Adipose tissue (tissue), 3 donors: ENCODE data around the gene ESYT3. TPM values are rescaled to one million over a fixed set of nuclear protein-coding genes. Genes with fewer than 3 reads are reported as not detected.
"Not testable (repeated sequence)": the region's sequence is repeated elsewhere in the genome, so short reads cannot be mapped to it uniquely, and the experiment has no call there.

Experiments
- H3K27ac ChIP-seq: one replicate; pipeline ENCODE4 v1.5.1; 2013; ENCODE audit warnings: low read depth, low read length
- WGBS, 3 donors: extraction: QIAGEN DNeasy Blood & Tissue Kit; methylation state at CpG; one replicate each; pipeline ENCODE4 v1.1.7; 2013; 5-methylcytosine and 5-hydroxymethylcytosine counted together
- polyA plus RNA-seq, 3 donors: library from polyadenylated mRNA; stranded (reverse); fragments of 200-250 nt; gene quantifications; one replicate each; pipeline ENCODE4 v1.2.3, GENCODE V29; 2013
- donor health status: healthy with polysubstance abuse.
- donor health status: Bipolar disorder and iron deficiency.
- donor health status: healthy.

Gene ESYT3
- polyA plus RNA-seq, 3 donors, result 0.22 to 1.2 TPM; not detected in 1

- 86 to 97% (median 90%) methylated on average over 6 of the region's 6 CpGs for WGBS, 3 donors
- no peak overlapping the region for H3K27ac ChIP-seq
These were observed 35.5 kb downstream of the ESYT3 start for GRCh38 chr3:138469874-138470273.

GRCh38 chr3:138470687-138471086 lies 36.3 kb downstream of the ESYT3 start:
- 63 to 83% (median 68%) methylated on average over 3 of the region's 3 CpGs for WGBS, 3 donors
- H3K27ac ChIP-seq, result no peak overlapping the region

GRCh38 chr3:138471481-138471880 lies 37.1 kb downstream of the ESYT3 start:
- H3K27ac ChIP-seq, result no peak overlapping the region
- 74 to 97% (median 80%) methylated on average over 1 of the region's 1 CpG for WGBS, 3 donors

- WGBS, 3 donors, result 84 to 96% (median 87%) methylated on average over 8 of the region's 8 CpGs
These were observed 37.9 kb downstream of the ESYT3 start for GRCh38 chr3:138472141-138472825.

GRCh38 chr3:138473391-138473790 lies 39.0 kb downstream of the ESYT3 start:
- no peak overlapping the region for H3K27ac ChIP-seq
- WGBS, 3 donors, result 96 to 98% (median 97%) methylated on average over 8 of the region's 8 CpGs

More at GRCh38 chr3:138472141-138472825, 37.9 kb downstream of the ESYT3 start:
- H3K27ac ChIP-seq, result no peak overlapping the region

GRCh38 chr3:138474163-138474562 lies 39.7 kb downstream of the ESYT3 start:
- 53 to 73% (median 67%) methylated on average over 6 of the region's 6 CpGs for WGBS, 3 donors
- no peak overlapping the region for H3K27ac ChIP-seq

- H3K27ac ChIP-seq, result no peak overlapping the region
- 84 to 95% (median 89%) methylated on average over 2 of the region's 2 CpGs for WGBS, 3 donors
These were observed 42.1 kb downstream of the ESYT3 start for GRCh38 chr3:138476526-138476925.

GRCh38 chr3:138477120-138477519 lies 42.7 kb downstream of the ESYT3 start:
- H3K27ac ChIP-seq, result no peak overlapping the region

- H3K27ac ChIP-seq, result no peak overlapping the region
- 89 to 94% (median 94%) methylated on average over 3 of the region's 3 CpGs for WGBS, 3 donors
These were observed 43.4 kb downstream of the ESYT3 start for GRCh38 chr3:138477801-138478200.

GRCh38 chr3:138479438-138479863 lies 45.0 kb downstream of the ESYT3 start:
- WGBS, 3 donors, result 29 to 33% (median 32%) methylated on average over 4 of the region's 4 CpGs
- no peak overlapping the region for H3K27ac ChIP-seq

- 97 to 98% (median 97%) methylated on average over 14 to 17 of the region's 17 CpGs for WGBS, 3 donors
- H3K27ac ChIP-seq, result not testable (repeated sequence)
These were observed 50.3 kb downstream of the ESYT3 start for GRCh38 chr3:138484672-138485071.

- 91 to 95% (median 92%) methylated on average over 6 of the region's 6 CpGs for WGBS, 3 donors
- H3K27ac ChIP-seq, result not testable (repeated sequence)
These were observed 52.2 kb downstream of the ESYT3 start for GRCh38 chr3:138486580-138486979.

- 96 to 100% (median 97%) methylated on average over 1 of the region's 1 CpG for whole genome bisulfite sequencing, 3 donors
- no peak overlapping the region for H3K27ac ChIP-seq
These were observed 57.6 kb downstream of the ESYT3 start for GRCh38 chr3:138491971-138492370.

- 96 to 97% (median 97%) methylated on average over 4 of the region's 4 CpGs for WGBS, 3 donors
- H3K27ac ChIP-seq, result no peak overlapping the region
These were observed 58.7 kb downstream of the ESYT3 start for GRCh38 chr3:138492980-138493675.

- 90 to 97% (median 93%) methylated on average over 3 of the region's 3 CpGs for WGBS, 3 donors
- no peak overlapping the region for H3K27ac ChIP-seq
These were observed 59.6 kb downstream of the ESYT3 start for GRCh38 chr3:138493804-138494606.

- H3K27ac ChIP-seq, result no peak overlapping the region
These were observed 60.2 kb downstream of the ESYT3 start for GRCh38 chr3:138494607-138494929.

- H3K27ac ChIP-seq, result not testable (repeated sequence)
- 81 to 93% (median 92%) methylated on average over 3 of the region's 3 CpGs for WGBS, 3 donors
These were observed 61.2 kb downstream of the ESYT3 start for GRCh38 chr3:138495638-138496037.

GRCh38 chr3:138496436-138496835 lies 62.0 kb downstream of the ESYT3 start:
- 60 to 92% (median 91%) methylated on average over 2 of the region's 2 CpGs for WGBS, 3 donors
- no peak overlapping the region for H3K27ac ChIP-seq

GRCh38 chr3:138497021-138497420 lies 62.6 kb downstream of the ESYT3 start:
- H3K27ac ChIP-seq, result no peak overlapping the region
